Inflammatory macrophage treated with lipopolysaccharide for 4 hours (primary cell): ENCODE results near the gene MINK1.
"Not testable (repeated sequence)": the region's sequence is repeated elsewhere in the genome, so short reads cannot be mapped to it uniquely, and the experiment has no call there.

Experiments
- DNase-seq: peaks from one replicate; pipeline ENCODE4 v3.0.0-alpha.2; 2020

Gene MINK1

DNA sequence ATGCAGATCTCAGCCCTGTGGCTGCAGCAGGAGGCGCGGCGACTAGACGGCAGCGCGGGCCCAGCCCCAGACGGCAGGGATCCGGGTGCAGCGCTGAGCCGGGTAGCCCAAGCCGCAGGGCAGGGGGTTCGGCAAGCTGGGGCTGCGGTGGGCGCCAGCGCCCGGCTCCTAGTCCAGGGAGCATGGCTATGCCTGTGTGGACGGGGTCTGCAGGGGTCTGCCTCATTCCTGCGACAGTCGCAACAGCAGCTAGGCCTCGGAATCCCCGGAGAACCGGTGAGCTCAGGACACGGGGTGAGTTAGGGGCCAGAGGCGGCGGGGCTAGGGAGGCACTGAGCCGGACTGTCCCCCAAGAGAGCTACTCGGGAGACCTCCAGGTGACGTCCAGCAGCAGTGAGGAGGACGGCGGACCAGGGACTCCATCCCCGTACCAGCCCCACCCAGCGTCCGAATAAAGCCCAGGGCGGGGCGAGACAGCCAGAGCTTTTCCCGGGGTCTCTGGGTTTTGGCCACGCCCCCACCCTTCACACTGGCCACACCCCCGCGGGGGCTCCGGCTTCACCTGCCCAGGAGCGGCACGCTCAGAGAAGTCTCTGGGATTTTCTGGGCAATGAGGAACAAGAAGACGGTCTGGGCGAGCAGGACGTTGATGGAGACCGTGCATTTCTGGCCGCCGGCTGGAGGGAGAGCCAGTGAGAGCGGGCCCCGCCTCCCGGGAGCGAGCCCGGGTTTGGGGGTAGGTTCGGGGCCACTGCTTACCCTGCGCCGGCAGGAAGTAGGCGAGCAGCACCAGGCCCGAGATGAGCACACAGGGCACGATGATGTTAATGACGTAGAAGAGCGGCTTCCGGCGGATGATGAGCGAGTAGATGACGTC is 67.3 kb downstream of the MINK1 start:
- DNase-seq = peak; percentile 62

DNA sequence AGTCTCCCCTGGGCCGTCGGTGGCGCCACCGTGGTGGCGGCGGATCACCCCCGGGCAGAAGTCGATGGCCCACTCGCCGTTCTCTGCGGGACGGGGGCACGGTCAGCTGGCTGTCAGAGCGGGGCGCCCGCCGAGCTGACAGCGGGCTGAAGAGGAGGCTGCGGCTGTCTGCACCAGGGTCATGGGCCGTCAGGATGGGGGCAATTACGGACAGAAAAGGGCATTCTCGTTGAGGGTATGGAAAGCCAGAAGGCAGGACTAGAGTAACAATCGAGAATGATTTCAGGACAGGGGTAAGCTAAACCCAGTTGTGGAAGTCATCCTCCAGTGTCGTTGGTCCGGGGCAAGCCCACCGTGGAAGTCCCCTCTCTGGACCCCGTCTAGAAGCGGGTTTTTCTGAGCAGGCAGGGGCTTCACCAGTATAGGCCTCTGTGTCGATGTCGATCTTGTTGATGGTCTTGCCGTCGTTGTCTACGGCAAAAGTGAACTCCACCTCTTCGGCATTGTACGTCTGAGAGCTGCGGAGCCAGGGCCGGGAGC is 68.0 kb downstream of the MINK1 start:
- DNase-seq = no peak

DNA sequence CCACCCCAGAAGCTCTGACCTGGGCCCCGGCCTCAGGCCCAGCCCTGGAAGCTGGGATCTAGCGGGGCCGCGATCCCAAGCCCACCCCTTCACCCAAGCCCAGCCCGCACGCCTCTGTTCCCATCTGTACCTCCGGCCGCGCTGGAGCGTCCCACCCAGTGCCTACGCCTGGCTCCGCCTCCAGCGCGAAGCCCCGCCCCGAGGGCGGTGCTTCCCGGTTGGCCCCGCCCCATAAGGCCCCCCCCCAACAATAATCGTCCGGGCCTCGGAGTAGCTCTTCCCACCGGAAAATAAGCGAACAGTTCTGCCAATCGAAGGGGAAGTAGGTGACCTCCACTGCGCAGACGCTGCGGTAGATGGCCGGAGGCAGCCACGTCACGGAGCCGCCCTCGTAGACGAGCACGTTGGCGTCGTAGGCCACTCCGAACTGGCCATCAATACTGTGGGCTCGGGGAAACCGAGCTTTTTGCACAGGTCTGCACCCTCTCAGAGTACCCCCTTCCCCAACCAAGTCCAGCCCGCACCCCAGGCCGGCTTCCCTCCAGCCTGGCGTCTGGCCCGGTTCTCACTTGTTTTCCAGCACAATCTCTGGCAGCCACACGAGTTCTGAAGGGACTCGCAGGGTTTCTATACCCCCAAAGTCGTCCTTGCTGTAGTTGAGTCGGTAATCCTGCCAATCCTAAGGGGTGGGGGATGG is 68.7 kb downstream of the MINK1 start:
- peak; percentile 83 for DNase-seq

DNA sequence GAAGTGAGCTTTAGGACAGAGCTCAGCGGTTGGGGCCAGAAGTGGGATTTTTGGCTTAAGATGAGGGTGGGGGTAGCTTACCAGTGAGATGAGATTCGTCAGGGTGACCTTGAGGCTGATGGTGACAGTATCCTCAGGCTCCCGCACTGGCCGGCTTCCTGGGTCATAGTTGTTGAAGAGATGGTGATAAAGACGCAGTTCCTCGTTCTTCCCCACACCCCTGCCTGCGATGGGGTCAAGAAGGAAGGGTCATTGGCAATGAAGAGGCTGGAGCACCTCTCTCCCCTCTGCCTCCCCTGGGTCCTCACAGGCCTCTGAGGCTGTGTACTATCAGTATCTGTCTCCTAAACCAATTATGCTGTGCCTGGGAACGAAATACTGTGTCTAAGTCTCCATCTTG is 69.4 kb downstream of the MINK1 start:
- no peak for DNase-seq

DNA sequence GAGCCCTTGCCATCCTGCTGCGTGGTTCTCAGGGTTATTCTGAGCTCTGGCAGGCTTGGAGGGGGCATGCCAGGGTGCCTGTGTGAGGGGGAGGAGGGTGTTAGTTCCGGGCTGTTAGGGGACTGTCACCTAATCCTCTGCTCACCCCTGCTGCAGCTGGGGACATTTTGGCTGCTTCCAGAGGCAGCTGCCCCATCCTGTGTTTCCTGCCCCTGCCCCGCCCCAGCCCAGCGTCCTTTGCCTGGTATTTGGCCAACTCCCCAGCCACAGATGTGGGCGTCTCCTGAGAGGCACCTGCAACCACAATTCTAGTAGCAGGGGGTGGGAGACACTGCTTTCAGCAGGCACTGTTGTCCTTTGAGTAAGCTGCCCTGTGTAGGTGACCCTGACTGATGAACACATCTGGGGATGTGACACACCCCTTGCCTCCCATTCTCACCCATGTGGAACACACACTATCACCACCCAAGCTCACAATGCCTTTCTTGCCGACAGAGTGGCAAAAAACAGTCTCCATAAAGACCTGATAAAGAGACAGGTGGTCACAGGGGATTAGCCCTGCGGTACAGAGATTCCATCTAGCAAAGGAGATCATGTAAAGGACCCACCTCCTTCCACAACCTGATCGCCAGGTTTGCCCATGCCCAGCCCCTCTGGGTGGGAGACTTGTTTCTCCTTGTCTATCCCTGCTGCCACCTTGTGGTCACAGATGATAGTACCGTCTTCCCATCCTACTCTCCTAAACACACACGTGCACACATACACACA is 70.1 kb downstream of the MINK1 start, which contains the start of gene CHRNE:
Gene CHRNE (minus strand): TSS at position 48 of the 768 bp plus-strand sequence. CDS start 35 bp downstream, at position 13.
- peak; percentile 59 for DNase-seq

DNA sequence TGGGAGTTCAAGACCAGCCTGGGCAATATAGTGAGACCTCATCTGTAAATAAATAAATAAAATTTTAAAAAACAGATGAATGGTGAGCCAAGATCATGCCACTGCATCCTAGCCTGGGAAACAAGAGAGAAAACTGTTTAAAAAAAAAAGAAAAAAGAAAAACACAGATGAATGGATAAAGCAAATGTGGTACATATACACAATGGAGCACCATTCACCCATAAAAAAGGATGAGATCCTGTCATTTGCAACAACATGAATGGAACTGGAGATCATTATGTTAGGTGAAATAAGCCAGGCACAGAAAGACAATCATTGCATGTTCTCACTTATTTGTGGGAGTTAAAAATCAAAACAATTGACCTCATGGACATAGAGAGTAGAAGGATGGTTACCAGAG is 73.5 kb downstream of the MINK1 start:
- DNase-seq = not testable (repeated sequence)

DNA sequence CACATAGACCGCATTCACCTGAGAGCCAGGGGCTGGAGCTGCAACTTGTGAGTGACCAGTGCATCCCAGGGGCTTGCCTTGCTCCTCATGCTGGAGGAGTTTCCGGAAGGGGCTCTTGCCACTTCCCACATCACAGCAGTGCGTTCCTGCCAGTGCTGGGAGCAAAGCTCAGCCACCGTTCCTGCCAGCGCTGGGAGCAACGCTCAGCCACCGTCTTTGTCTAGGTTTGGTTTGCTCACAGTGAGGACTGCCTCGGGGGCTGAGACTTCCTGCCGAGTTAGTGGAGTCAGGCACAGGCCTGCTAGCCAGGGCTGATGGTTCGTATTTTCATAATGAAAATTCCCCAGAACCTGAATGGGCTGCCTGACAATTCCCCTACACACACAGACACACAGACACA is 75.2 kb downstream of the MINK1 start:
- no peak for DNase-seq

DNA sequence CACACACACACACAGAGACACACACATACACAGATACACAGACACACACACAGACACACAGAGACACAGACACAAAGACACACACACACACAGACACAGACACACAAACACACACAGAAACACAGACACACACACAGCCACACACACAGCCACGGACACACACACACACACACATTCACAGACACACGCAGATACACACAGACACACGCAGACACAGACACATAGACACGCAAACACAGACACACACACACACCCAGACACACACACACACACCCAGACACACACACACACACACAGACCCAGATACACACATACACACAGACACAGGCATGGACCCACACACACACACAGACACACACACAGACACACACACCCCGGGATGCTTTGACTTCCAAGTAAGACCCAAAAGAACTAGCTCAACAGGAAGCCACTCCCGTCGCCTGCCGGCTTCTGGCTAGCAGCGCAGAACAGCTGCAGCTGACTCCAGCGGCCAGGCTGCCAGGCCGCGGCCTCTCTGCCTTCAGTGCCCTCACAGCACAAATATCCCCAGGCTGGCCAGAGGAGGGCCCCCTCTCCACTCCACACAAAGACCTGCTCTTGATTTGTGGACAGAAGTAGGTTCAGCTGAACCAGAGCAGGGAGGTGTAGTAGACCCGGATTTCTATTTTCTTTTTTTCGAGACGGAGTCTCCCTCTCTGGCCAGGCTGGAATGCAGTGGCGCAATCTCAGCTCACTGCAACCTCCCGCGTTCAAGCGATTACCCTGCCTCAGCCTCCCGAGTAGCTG is 75.8 kb downstream of the MINK1 start:
- DNase-seq = peak; percentile 89

DNA sequence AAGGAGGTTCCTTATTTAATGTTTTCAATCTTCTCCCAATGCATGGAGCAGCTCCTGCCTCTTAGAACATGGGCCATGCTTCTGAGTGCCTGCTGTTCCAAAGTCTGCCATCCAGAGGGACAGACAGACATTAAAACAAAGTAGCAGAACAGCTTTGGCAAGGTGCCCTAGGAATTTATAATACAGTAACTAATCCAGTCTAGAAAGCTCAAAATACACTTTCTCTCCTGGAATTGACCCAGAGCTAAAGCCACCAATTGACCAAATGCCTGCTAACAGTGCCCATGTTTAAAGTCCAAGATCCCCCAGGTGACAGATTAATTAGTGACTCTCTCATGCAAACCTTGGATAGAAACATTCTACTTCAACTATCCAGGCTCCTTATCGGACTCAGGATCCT is 80.9 kb downstream of the MINK1 start:
- no peak for DNase-seq

DNA sequence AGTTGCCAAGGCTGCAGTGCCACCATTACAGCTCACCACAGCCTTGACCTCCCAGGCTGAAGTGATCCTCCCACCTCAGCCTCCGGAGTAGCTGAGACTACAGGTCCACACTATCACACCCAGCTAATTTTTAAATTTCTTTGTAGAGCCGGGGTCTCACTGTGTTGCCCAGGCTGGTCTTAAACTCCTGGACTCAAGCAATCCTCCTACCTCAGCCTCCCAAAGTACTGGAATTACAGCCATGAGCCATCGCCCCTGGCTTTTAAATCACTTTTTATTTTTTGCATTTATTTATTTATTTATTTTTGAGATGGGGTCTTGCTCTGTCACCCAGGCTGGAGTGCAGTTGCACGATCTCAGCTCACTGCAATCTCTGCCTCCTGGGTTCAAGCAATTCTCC is 81.4 kb downstream of the MINK1 start:
- DNase-seq = not testable (repeated sequence)

DNA sequence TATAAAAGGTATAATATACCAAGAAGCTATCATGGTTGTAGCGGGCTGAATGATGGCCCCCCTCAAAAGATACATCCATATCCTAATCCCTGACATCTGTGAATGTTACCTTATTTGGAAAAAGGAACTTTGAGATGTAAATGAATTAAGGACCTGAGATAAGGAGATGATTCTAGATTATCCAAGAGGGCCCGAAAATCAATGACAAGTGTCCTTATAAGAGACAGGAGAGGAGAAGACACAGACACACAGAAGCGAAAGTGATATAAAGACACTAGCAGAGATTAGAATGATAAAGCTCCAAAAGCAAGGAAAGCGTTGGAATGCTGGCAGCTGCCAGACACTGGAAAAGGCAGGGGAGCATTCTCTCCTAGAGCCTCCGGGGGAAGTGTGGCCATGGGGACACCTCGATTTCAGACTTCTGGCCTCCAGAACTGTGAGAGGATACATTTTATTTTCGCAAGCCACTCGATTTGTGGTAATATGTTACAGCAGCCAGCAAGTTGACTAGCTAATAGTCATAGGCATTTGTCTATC is 86.4 kb downstream of the MINK1 start:
- DNase-seq = no peak

DNA sequence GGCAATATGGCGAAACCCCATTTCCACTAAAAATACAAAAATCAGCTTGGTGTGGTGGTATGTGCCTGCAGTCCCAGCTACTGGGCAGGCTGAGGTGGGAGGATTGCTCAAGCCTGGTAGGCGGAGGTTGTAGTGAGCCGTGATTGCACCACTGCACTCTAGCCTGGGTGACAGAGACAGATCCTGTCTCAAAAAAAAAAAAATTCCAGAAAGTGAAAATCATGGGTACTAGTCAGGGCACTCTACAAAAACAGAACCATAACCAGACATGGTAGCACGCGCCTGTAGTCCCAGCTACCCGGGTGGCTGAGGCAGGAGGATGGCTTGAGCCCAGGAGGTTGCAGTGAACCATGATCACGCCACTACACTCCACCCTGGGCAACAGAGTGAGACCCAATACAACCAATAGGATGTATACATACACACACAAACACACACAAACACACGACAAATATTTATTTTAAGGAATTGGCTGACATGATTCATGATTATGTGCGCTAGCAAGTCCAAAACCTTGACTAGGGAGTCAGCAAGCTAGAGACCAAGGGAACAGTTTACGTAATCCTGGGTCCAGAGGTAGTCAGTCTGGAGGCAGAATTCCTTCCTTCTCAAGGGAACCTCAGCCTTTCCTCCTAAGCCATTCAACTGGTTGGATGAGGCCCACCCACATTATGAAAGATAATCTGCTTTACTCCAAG is 87.4 kb downstream of the MINK1 start:
- peak; percentile 94 for DNase-seq

DNA sequence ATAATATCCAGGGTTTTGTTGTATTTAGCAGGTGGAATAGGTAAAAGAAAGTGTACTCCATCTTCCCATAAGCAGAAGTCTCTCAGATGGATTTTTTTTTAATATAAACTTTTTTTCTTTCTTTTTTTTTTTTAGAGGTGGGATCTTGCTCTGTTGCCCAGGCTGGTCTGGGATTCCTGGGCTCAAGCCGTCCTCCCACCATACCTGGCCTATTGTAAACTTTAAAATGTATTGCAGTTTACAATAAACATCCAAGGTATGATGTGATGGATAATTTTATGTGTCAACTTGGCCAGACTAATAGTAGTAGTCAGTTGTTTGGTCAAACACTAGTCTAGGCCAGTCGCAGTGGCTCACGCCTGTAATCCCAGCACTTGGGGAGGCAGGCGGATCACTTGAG is 88.2 kb downstream of the MINK1 start:
- DNase-seq = no peak

DNA sequence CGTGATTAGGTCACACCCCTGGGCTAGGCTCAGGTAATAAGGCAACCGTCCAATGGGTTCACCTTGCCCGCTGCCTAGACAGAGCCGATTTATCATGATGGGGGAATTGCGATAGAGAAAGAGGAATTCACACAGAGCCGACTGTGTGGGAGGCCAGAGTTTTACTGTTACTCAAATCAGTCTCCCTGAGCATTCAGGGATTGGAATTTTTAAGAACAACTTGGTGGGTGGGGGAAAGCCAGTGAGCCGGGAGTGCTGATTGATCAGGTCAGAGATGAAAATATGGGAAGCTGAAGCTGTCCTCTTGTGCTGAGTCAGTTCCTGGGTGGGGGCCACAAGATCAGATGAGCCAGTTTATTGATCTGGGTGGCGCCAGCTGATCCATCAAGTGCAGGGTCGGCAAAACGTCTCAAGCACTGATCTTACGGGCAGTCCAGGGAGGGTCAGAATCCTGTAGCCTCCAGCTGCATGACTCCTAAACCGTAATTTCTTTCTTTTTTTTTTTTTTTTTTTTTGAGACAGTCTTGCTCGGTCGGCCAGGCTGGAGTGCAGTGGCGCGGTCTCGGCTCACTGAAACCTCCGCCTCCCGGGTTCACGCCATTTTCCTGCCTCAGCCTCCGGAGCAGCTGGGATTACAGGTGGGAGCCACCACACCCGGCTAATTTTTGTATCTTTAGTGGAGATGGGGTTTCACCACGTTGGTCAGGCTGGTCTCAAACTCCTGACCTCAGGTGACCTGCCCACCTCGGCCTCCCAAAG is 93.6 kb downstream of the MINK1 start:
- peak; percentile 90 for DNase-seq

DNA sequence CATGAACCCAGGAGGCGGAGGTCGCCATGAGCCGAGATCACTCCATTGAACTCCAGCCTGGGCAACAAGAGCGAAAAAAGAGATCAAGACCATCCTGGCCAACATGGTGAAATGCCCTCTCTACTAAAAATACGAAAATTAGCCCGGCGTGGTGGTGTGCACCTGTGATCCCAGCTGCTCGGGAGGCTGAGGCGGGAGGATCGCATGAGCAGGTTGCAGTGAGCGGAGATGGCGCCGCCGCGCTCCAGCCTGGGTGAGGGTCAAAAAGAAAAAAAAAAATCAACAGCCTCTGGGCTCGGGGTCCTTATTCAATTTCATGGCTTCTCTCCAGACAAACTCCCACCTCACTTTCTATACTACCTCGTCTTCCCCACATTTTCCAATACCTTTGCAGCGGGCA is 95.7 kb downstream of the MINK1 start:
- no peak for DNase-seq

DNA sequence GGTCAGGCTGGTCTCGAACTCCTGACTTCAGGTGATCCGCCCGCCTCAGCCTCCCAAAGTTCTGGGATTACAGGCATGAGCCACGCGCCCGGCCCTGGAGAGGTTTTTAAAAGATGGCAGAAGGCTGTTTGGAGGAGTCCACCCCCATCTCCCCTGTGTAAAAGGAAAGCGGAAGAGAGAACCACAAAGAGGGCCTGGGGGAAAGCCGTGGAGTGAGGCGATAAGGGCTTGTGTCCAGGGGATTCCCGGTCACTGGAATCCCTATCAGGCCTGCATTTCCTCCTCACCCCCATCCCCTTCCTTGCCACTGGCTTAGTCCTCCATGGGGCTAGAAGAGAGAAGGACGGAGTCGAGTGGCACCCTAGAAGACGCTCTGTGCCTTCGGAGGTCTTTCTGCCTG is 98.8 kb downstream of the MINK1 start, which contains the start of gene GP1BA:
Gene GP1BA (plus strand): TSS at position 315 of the 400 bp plus-strand sequence. CDS start 328 bp downstream, outside the sequence.
- peak; percentile 53 for DNase-seq

DNA sequence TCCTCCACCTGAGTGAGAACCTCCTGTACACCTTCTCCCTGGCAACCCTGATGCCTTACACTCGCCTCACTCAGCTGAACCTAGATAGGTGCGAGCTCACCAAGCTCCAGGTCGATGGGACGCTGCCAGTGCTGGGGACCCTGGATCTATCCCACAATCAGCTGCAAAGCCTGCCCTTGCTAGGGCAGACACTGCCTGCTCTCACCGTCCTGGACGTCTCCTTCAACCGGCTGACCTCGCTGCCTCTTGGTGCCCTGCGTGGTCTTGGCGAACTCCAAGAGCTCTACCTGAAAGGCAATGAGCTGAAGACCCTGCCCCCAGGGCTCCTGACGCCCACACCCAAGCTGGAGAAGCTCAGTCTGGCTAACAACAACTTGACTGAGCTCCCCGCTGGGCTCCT is 99.6 kb downstream of the MINK1 start:
- no peak for DNase-seq

DNA sequence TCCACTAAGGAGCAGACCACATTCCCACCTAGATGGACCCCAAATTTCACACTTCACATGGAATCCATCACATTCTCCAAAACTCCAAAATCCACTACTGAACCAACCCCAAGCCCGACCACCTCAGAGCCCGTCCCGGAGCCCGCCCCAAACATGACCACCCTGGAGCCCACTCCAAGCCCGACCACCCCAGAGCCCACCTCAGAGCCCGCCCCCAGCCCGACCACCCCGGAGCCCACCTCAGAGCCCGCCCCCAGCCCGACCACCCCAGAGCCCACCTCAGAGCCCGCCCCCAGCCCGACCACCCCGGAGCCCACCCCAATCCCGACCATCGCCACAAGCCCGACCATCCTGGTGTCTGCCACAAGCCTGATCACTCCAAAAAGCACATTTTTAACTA is 100.5 kb downstream of the MINK1 start:
- no peak for DNase-seq

DNA sequence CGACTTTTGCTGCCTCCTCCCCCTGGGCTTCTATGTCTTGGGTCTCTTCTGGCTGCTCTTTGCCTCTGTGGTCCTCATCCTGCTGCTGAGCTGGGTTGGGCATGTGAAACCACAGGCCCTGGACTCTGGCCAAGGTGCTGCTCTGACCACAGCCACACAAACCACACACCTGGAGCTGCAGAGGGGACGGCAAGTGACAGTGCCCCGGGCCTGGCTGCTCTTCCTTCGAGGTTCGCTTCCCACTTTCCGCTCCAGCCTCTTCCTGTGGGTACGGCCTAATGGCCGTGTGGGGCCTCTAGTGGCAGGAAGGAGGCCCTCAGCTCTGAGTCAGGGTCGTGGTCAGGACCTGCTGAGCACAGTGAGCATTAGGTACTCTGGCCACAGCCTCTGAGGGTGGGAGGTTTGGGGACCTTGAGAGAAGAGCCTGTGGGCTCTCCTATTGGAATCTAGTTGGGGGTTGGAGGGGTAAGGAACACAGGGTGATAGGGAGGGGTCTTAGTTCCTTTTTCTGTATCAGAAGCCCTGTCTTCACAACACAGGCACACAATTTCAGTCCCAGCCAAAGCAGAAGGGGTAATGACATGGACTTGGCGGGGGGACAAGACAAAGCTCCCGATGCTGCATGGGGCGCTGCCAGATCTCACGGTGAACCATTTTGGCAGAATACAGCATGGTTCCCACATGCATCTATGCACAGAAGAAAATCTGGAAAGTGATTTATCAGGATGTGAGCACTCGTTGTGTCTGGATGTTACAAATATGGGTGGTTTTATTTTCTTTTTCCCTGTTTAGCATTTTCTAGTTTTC is 101.2 kb downstream of the MINK1 start:
- DNase-seq = peak; percentile 63

DNA sequence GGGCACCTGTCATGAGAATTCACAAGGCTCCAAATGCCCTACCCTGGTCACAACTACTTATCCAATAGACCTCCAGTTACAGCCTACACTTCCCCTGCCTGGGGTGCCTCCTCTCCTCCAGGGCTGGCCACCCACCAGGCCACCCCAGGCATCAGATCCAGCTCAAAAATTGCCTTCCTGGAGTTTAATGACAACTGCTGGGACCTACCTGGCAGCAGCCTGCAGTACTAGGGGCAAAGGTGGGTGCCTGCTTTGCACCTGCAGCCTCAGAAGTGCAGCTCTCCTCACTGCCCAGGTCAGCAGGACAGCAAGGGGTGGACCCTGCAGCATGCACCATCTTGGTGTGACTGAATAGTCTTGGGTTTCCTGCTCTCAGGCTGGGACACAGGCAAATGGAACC is 102.5 kb downstream of the MINK1 start:
- DNase-seq = no peak
